HG02840 (cell line): ENCODE results near the gene CAPN1.
"Not testable (repeated sequence)": the region's sequence is repeated elsewhere in the genome, so short reads cannot be mapped to it uniquely, and the experiment has no call there.

Experiments
- ATAC-seq: cut with Tn5 transposase; IDR thresholded peaks from one replicate; pipeline ENCODE4 v1.9.1; 2021; ENCODE audit warnings: mild to moderate bottlenecking, moderate library complexity, moderate number of reproducible peaks; ENCODE audit not compliant: unreplicated experiment, low FRiP score

CAPN1 gene

DNA sequence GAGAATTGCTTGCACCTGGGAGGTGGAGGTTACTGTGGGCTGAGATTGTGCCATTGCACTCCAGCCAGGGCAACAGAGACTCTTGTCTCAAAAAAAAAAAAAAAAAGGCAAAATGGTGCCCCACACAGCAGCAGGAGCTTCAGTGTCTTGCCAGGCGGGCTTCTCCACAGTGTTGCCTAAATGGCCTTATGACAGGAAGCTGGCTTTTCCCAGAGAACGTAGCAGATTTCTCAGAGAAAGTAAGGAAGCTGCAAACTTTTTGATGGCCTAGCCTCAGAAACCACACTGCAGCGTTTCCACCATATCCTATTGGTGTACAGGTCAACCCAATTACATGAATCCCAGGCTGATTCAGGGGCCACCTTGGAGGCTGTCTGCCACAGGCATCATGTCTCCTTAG lies 24.4 kb upstream of the CAPN1 start:
- no peak for ATAC-seq

DNA sequence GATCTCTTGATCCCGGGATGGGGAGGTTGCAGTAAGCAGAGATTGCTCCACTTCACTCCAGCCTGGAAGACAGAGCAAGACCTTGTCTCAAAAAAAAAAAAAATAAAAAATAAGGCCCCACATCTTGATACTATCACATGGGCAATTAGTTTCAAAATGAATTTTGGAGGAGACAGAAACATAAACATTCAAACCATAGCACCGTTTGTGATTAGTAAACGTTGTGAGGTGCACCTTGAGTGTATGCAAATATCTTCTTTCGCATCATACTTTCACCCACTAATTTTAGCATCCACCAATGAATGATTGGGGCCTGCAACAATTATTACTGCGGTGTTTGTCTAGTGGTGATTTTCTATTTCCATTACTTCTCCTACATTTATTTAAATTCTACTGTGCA lies 22.7 kb upstream of the CAPN1 start:
- peak; percentile 68 for ATAC-seq

DNA sequence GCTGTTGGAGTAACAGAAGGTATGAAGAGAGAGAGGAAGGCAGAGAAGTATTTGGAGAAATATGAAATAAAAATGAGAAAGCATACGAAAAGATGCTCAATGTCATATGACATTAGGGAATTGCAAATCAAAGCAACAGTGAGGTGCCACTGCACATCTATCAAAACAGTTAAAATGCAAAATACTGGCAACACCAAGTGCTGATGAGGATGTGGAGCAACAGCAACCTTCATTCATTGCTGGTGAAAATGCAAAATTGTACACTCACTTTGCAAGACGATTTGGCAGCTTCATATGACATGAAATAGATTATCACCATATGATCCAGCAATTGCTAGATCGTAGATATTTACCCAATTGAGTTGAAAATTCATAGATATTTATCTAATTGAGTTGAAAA lies 21.1 kb upstream of the CAPN1 start:
- ATAC-seq = no peak

DNA sequence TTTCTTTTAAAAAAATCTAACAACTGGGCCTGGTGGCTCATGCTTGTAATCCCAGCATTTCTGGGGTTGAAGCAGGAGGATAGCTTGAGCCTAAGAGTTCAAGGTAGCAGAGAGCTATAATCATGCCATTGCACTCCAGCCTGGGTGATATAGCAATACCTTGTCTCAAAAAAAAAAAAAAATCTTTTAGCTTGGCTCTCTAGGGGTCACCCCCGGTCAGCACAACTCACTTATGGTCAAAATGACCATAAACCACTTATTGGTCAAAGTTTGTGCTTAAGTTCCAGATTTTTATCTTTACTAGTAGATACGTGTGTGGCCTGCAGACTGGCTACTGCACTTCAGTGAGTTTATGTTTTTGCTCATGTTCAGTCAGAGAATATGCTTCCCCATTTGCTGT lies 18.0 kb upstream of the CAPN1 start:
- ATAC-seq = no peak

DNA sequence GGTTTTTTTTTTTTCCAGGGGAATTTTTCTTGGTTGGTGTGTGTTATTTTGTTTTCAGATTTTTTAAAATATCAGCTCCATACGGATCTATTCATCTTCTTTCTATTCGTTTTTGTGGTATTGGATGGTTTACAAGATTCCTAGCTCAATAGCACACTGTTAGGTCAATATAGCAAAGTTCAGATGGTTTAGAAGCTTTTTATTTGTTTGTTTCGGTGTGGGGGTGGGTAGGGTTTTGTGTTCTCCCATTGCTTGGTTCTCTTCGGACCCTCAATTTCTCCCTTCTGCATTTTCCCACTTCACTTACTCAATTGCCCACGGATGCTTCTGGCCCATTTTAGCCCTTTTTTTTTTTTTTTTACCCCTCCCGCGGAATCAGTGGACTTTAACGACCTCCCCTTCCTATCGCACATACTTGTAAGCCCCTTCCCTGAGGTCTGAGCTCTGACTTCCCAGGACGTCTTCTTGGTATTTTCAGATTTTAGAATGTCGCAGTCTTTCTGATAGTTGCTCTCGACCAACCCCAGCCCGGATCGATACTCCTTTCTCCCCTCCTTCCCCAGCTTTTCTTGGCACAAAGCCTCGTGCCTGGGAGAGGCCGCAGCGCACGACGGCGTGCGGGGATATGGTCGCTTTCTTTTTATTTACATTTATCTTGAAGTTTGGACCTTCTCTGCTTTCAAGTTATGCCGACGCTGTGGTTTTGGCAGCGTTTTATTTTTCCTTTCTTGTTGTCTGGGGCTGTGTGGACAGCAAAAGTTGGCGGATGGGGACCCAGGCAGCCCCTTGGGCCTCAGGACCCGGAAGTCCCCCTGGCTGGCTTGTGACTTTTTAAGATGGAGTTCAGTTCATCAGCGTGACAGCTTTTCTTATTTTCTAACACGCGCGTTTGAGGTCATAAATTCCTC lies 16.1 kb upstream of the CAPN1 start:
- no peak for ATAC-seq

DNA sequence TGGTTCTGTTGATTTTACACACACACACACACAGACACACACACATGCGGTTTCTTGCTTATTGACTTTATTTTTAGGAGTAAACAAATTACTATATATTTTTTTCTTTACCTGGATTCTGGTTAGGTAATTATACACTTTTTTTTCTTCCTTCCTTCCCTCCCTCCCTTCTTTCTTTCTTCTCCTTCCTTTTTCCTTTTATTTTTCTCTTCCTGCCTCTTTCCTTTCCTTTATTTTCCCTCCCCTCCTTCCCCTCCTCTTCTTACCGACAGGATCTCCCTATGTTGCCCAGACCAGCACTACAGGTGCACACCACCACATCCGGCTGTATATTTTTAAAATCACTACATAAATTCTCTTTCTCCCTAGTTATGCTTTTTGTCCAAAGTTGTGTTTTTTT lies 14.8 kb upstream of the CAPN1 start:
- ATAC-seq = no peak

DNA sequence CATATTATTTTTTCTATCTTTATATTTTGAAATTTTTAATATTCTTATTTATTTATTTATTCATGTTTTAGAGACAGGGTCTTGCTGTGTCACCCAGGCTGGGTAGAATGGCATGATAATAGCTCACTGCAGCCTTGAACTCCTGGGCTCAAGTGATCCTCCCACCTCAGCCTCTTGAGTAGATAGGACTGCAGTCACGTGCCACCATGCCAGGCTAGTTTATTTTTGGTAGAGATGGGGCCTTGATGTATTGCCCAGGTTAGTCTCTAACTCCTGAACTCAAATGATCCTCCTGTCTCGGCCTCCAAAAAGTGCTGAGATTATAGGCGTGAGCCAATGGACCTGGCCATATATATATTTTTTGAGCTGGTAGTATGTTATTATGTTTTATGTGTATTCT lies 14.1 kb upstream of the CAPN1 start:
- no peak for ATAC-seq

DNA sequence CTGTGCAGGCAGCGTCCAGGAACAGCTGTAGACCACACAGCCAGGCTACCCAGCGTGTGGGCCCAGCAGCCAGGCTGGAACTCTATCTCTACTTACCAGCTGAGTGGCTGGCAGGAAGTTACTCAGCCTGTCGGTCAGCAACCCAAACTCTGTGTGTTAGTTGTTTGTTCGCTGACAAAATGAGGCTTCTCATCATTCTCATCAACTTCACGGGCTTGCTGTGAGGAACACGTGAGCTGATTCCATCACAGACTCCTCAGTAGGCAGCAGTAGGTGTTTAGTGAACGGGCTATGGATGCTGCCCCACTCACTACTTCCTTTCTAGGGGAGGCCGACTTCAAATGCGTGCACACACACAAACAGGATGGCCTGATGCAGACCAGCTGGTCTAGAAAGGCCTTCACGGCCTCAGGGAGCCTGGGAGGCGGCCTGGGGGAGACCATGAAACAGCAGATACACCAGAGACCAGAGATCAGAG lies 12.5 kb upstream of the CAPN1 start:
- ATAC-seq = no peak

DNA sequence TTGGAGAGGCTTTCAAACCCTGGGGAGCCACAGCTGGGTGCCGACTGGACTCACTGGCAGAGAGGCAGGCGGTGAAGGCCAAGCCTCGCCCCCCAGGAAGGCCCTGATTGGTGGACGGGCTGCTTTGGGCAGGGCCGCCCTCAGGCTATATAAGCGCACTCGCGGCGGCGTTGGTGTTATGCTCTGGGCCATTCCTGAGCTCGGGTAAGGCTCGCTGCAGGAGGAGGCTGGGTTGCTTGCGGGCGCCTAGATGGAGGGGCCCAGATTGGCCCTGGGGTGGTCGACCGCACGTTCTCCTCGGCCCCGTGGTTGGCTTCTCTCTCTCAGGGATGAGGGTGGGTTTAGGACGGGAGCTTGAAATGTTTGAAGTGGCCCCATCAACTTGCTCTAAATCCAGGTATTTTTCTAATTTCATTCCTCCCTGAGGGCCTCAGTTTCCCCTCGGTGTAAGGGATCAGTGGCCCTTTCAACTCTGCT lies 11.6 kb upstream of the CAPN1 start, which contains the start of gene SPDYC:
TSS of gene SPDYC (plus strand) at position 176 of the 477 bp plus-strand sequence. CDS start 1,125 bp downstream, outside the sequence.
- no peak for ATAC-seq

DNA sequence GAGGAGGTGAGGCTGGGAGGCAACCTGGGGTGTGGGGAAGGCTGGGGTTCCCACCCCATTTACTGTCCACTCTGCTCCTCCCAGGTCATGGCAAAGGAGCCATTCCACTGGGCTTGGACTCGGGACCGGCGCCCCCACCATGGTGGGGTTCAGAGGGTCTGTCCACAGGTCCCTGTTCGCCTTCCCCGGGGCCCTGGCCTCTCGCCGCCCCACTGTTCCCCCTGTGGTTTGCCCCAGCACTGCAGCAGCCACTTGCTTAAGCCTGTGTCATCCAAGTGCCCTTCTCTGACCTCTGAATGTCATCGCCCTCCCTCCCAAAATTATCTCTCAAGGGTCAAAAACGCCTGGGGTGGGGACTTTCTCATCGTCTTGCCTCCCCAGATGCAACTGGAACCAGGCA lies 9.1 kb upstream of the CAPN1 start:
- ATAC-seq = no peak

DNA sequence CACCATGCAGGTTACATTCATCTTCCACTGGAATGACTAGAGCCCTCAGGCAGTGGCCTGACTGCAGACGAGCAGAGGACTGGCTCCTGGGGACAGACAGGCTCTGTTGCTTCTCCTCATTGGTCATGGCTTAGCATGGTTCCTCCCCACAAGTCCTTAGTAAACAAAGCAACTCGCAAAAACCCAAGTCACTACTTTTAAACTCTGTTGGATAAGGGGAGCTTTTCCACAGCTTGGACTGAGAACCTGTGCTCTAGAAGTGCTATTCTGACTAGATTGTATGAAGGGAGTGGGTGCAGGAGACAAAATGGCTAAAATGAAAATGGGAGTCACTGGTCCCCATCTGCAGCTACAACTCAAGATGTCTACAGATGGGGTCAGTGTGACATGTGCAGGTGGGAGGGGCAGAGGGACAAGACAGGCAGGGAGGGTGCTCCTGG lies 7.1 kb upstream of the CAPN1 start:
- not testable (repeated sequence) for ATAC-seq

DNA sequence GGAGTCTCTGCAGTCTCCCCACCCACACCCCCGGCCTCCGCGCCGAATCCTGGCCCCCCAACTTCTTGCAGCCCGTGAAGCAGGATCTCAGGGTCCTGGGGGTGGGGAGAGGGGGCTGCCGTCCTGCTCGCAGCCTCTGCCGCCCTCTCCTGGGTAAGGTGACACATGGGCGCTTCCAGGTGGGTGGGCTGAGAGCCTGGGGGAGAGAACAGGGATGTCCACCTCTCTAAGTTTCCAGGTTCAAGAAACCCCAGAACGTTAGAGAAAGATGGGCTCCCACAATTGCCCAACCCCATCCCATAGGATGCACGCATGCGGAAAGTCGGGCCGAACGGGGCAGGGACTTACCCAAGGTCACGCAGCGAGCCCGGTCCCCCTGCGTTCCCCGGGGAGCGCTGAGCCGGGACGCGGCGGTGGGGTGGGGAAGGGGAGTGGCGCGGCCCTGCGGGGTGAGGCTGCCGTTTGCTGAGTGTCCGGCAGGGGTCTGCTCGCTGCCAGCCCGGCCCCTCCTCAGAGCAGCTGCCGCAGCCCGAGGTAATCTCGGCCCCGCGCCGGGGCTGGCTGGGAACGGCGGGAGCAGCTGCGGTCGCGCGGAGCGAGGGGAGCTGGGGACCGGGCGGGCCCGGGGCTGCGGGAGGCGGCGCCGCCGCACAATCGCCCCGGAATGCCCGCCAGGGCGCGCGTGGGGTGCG lies 705 bp upstream of the CAPN1 start:
- peak; percentile 57 for ATAC-seq

DNA sequence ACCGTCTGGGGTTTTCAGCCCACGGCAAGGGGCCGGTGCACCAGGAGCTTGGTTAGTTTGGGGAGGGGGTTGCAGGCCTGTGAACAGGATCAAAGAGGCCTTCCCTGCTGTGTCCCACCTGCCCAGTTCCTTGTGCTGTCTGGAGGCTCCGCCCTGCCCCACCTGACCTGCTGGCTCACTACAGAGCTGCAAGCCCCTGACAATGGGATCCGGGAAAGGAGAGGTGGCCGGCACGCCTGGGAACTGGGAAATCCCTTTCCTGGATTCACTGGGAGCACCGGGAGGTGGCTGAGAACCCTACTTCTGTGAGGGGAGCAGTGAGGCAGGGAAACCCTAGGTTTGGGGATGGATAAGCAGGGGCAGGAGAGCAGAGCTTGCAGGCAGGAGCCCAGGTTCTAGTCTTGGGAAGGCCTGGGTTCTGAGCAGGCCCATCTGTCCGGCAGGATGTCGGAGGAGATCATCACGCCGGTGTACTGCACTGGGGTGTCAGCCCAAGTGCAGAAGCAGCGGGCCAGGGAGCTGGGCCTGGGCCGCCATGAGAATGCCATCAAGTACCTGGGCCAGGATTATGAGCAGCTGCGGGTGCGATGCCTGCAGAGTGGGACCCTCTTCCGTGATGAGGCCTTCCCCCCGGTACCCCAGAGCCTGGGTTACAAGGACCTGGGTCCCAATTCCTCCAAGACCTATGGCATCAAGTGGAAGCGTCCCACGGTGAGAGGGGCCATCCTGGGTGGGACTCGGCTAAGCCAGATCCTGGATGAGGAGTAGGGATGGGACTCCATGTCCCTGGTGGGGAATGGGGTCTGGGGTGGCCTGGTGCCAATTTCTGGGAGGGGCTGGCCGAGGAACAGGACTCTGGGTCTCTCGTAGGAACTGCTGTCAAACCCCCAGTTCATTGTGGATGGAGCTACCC lies 786 bp downstream of the CAPN1 start:
- no peak for ATAC-seq

DNA sequence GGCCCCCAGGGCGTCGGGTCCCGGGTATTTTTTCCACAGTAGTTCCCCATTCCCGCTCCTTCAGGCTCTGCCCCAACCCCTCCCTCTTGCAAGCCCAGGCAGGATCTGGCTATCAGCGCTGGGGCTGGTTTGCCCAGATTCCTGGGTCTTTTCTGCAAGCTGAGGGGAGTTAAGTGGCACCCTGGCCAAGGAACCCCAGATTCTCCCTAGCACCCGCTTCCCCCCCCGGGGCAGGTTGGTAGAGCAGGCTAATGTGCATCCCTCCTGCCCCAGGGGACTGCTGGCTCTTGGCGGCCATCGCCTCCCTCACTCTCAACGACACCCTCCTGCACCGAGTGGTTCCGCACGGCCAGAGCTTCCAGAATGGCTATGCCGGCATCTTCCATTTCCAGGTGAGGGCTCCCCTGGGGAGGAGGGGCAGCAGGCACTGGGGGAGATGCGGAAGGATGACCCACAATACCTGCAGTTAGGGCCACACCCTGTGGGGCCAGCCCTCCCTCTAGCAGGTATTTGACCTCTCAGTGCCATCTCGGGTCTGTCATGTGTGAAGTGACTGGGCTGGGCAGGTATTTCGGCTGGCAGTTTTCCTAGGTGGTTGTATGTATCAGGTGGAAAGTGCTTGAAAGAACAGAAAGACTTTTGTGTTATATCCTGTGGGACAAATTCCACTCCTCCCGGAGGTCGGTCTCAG lies 1.6 kb downstream of the CAPN1 start:
- ATAC-seq = no peak

DNA sequence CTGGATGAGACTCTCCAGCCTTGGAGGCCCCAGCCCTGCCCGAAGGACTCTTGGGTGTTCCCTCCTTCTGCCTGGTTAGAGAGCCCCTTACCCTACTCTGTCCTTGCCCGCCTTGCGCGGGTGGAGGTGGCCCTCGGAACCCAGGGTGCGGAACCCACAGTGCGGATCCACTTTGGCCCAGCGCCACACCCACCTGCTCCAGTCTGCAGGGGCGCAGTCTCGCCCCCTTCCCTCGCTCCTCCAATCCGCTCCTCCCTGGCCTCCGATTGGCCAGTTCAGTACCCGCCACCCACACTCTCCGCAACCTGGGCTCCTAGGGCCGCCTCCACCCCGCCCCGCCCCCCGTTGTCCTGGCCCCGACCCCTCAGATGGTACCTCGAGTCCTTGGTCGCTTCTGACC lies 2.4 kb downstream of the CAPN1 start:
- no peak for ATAC-seq

DNA sequence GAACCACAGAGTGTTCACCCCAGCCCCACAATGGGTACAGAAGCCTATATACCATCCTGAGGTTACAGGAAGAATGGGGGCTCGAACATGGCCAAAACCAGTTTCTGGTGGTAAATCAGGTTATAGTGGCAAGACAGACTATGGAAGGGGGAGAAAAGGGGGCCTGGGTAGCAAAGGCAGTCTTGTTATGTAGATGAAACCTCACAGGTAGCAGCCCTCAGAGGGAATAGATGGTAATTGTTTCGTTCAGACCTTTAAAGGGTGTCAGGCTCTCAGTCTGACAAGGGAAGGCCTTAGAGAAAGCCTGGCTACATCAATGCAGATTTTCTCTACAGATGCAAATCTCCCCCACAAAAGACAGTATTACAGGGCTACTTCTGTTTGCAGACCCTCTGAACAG lies 3.4 kb downstream of the CAPN1 start:
- no peak for ATAC-seq

DNA sequence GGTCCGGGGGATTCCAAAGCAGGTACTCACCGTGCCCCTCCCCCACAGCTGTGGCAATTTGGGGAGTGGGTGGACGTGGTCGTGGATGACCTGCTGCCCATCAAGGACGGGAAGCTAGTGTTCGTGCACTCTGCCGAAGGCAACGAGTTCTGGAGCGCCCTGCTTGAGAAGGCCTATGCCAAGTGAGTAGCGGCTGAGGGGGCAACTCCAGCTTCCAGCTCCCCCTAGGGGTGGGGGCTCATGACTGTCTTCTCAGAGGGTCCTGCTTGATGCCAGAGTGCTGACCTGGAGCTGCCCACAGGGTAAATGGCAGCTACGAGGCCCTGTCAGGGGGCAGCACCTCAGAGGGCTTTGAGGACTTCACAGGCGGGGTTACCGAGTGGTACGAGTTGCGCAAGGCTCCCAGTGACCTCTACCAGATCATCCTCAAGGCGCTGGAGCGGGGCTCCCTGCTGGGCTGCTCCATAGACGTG lies 4.2 kb downstream of the CAPN1 start:
- no peak for ATAC-seq

DNA sequence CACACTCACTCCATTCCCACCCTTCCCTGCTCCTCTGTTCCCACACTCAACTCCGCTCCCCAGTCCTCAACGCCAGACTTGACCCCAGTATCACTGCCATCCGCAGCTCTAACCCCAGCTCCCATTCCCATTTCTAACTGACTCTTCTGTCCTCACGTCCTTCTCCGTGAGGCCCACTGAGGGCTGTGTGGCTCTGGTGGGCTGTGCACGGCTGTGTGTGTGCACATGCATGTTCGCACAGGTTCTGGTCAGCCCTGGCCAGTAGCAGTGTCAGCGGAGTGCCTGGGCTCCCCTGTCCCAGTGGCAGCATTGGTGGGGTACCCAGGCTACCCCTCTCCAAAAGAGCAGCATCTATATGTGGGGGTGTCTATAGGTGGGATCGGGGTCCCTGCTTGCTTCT lies 5.0 kb downstream of the CAPN1 start:
- no peak for ATAC-seq

DNA sequence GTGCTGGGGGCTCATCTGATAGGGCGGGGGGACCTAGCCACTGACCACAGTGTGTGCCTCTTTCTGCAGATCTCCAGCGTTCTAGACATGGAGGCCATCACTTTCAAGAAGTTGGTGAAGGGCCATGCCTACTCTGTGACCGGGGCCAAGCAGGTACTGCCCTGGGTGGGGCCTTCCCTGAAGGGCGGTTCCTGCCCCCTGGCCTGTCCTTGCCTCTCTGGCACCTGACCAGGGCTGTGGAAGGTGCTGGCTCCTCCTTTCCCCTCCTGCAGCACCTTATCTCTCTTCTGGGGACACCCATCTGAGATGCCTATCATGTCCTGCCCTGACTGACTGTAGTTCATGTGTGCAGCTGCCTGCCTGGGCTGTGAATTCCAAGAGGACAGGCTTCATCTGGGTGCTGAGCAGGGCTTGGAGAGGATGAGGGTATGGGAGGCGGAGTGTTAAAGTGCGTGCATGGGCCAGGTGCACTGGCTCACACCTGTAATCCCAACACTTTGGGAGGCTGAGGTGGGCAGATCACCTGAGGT lies 5.5 kb downstream of the CAPN1 start:
- no peak for ATAC-seq
